ENCODE data around the gene TANC1.

TANC1 gene

GRCh38 chr2:159131914-159132281 is 163.5 kb downstream of the TANC1 start:
- H3K4me3 ChIP-seq (ENCODE audit: low read depth, low read length): no peak overlapping the region
- TF ChIP-seq CTCF (IDR thresholded peaks at IDR 0.05; ENCODE audit: borderline replicate concordance, insufficient read depth, low read depth, low read length): no peak

GRCh38 chr2:159133797-159134196 is 165.4 kb downstream of the TANC1 start:
- TF ChIP-seq CTCF (IDR thresholded peaks at IDR 0.05; ENCODE audit: borderline replicate concordance, insufficient read depth, low read depth, low read length): no peak
- no peak overlapping the region for H3K4me3 ChIP-seq (ENCODE audit: low read depth, low read length)

GRCh38 chr2:159134979-159135378 is 166.5 kb downstream of the TANC1 start:
- no peak overlapping the region for H3K4me3 ChIP-seq (ENCODE audit: low read depth, low read length)
- no peak for TF ChIP-seq CTCF (IDR thresholded peaks at IDR 0.05; ENCODE audit: borderline replicate concordance, insufficient read depth, low read depth, low read length)

DNA sequence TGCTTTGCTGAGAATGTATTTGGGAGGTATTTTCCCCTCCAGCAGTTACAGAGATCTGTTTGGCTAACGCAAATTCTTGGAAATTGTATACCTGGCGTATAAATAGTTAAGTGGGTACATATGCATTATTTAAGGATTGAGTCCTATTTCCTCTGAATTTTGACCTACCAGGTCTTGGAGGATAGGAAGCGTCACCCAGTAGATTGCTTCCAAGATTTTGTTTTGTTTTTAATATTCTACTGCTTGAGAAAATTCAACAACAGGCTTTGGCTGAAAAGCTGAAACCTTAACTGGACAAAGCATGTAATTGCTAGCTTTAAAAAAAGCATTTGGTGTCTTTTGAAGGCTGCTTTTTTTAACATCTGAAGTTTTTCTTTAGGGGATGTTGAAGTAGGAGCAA is 168.0 kb downstream of the TANC1 start:
- H3K4me3 ChIP-seq (ENCODE audit: low read depth, low read length): no peak overlapping the region
- no peak for TF ChIP-seq CTCF (IDR thresholded peaks at IDR 0.05; ENCODE audit: borderline replicate concordance, insufficient read depth, low read depth, low read length)

- no peak for TF ChIP-seq CTCF (IDR thresholded peaks at IDR 0.05; ENCODE audit: borderline replicate concordance, insufficient read depth, low read depth, low read length)
- no peak overlapping the region for H3K4me3 ChIP-seq (ENCODE audit: low read depth, low read length)
These were observed 169.2 kb downstream of the TANC1 start for GRCh38 chr2:159137511-159138241.

GRCh38 chr2:159138642-159139182 is 170.3 kb downstream of the TANC1 start:
- no peak for TF ChIP-seq CTCF (IDR thresholded peaks at IDR 0.05; ENCODE audit: borderline replicate concordance, insufficient read depth, low read depth, low read length)
- H3K4me3 ChIP-seq (ENCODE audit: low read depth, low read length): no peak overlapping the region

Measured in GM12875 (cell line).